Neuronal stem cell (in vitro differentiated cells): ENCODE data around the gene FER1L5.

ENCODE experiments used
- DNase-seq: peaks from one replicate; pipeline ENCODE4 v3.0.0-alpha.2; 2013; ENCODE audit warnings: low spot score
- H2AFZ ChIP-seq: one replicate; pipeline ENCODE4 v1.6.1; 2013; ENCODE audit warnings: mild to moderate bottlenecking, low read length, inconsistent platforms
- H2AK5ac ChIP-seq: 2 replicates; pipeline ENCODE4 v1.6.1; 2013; ENCODE audit warnings: low read depth, mild to moderate bottlenecking, inconsistent platforms, low read length, moderate library complexity, mixed read lengths
- H2BK120ac ChIP-seq: 2 replicates; pipeline ENCODE4 v1.6.1; 2013; ENCODE audit warnings: low read depth, mild to moderate bottlenecking, inconsistent platforms, low read length, moderate library complexity, mixed read lengths
- H2BK12ac ChIP-seq: one replicate; pipeline ENCODE4 v1.6.1; 2013; ENCODE audit warnings: low read length, inconsistent platforms
- H2BK15ac ChIP-seq: 2 replicates; pipeline ENCODE4 v1.6.1; 2013; ENCODE audit warnings: mild to moderate bottlenecking, low read length, inconsistent platforms, mixed read lengths
- H2BK5ac ChIP-seq: one replicate; pipeline ENCODE4 v1.6.1; 2013; ENCODE audit warnings: inconsistent platforms, mild to moderate bottlenecking, low read length, moderate library complexity
- H3K14ac ChIP-seq: one replicate; pipeline ENCODE4 v1.6.1; 2013; ENCODE audit warnings: low read length, inconsistent platforms
- H3K18ac ChIP-seq: 2 replicates; pipeline ENCODE4 v1.6.1; 2013; ENCODE audit warnings: low read length, inconsistent platforms
- H3K23ac ChIP-seq: 2 replicates; pipeline ENCODE4 v1.6.1; 2013; ENCODE audit warnings: low read depth, mild to moderate bottlenecking, mixed read lengths, low read length, inconsistent platforms; ENCODE audit not compliant: poor library complexity
- H3K27ac ChIP-seq: replicated peaks from 3 replicates; pipeline ENCODE4 v1.5.1; 2013; ENCODE audit warnings: low read length, inconsistent platforms
- H3K27me3 ChIP-seq, 3 experiments: 2 replicates each; pipeline ENCODE4 v1.6.1; 2013; ENCODE audit warnings: low read length in 3 of 3, mild to moderate bottlenecking in 2 of 3, inconsistent platforms in 1 of 3, low read depth in 1 of 3, mixed read lengths in 1 of 3, moderate library complexity in 1 of 3; ENCODE audit not compliant: control insufficient read depth in 3 of 3, insufficient read depth in 3 of 3
- H3K36me3 ChIP-seq, 2 donors: replicated peaks in 1 of 2; 2 replicates each; pipeline ENCODE4 v1.6.1; 2013; ENCODE audit warnings: low read length in 2 of 2; ENCODE audit not compliant: control insufficient read depth in 2 of 2, insufficient read depth in 2 of 2
- H3K4ac ChIP-seq: 2 replicates; pipeline ENCODE4 v1.6.1; 2013; ENCODE audit warnings: inconsistent platforms, mild to moderate bottlenecking, low read length, moderate library complexity
- H3K4me1 ChIP-seq, 2 donors: 1 replicate in 1 of 2; 2 replicates in 1 of 2; pipeline ENCODE4 v1.6.1; 2013; ENCODE audit warnings: low read length in 2 of 2, low read depth in 1 of 2; ENCODE audit not compliant: control insufficient read depth in 2 of 2, insufficient read depth in 1 of 2
- H3K4me2 ChIP-seq: one replicate; pipeline ENCODE4 v1.6.1; 2013; ENCODE audit warnings: mild to moderate bottlenecking, low read length, inconsistent platforms; ENCODE audit not compliant: insufficient read depth, poor library complexity, severe bottlenecking
- H3K4me3 ChIP-seq, 2 donors: 2 replicates each; pipeline ENCODE4 v1.5.1; 2013; ENCODE audit warnings: low read length in 2 of 2, mild to moderate bottlenecking in 2 of 2, inconsistent platforms in 1 of 2, moderate library complexity in 1 of 2
- H3K79me1 ChIP-seq: one replicate; pipeline ENCODE4 v1.6.1; 2013; ENCODE audit warnings: low read depth, mild to moderate bottlenecking, inconsistent platforms, low read length, moderate library complexity
- H3K9ac ChIP-seq: one replicate; pipeline ENCODE4 v1.6.1; 2013; ENCODE audit warnings: mild to moderate bottlenecking, low read depth, low read length, inconsistent platforms; ENCODE audit not compliant: poor library complexity
- H3K9me3 ChIP-seq, 2 donors: replicated peaks in 1 of 2; 2 replicates each; pipeline versions ENCODE3 to v1.6.1; 2013; ENCODE audit warnings: low read length in 2 of 2, mild to moderate bottlenecking in 2 of 2, inconsistent platforms in 1 of 2, low read depth in 1 of 2, mixed read lengths in 1 of 2, moderate library complexity in 1 of 2; ENCODE audit not compliant: control insufficient read depth in 2 of 2, insufficient read depth in 1 of 2
- H4K8ac ChIP-seq: one replicate; pipeline ENCODE4 v1.6.1; 2013; ENCODE audit warnings: low read depth, mild to moderate bottlenecking, inconsistent platforms, low read length, moderate library complexity
- H4K91ac ChIP-seq: one replicate; pipeline ENCODE4 v1.6.1; 2013; ENCODE audit warnings: low read length, low read depth, mild to moderate bottlenecking, inconsistent platforms; ENCODE audit not compliant: poor library complexity
- WGBS, 2 donors: extraction: QIAGEN DNeasy Blood & Tissue Kit; methylation state at CpG; one replicate each; pipeline ENCODE4 v1.1.7; 2013; ENCODE audit warnings: missing lambda C conversion rate in 2 of 2, mixed read lengths in 1 of 2; ENCODE audit not compliant: insufficient read length in 2 of 2, insufficient replicate concordance in 1 of 2; ENCODE audit errors: extremely low coverage in 2 of 2; 5-methylcytosine and 5-hydroxymethylcytosine counted together

Gene FER1L5

DNA sequence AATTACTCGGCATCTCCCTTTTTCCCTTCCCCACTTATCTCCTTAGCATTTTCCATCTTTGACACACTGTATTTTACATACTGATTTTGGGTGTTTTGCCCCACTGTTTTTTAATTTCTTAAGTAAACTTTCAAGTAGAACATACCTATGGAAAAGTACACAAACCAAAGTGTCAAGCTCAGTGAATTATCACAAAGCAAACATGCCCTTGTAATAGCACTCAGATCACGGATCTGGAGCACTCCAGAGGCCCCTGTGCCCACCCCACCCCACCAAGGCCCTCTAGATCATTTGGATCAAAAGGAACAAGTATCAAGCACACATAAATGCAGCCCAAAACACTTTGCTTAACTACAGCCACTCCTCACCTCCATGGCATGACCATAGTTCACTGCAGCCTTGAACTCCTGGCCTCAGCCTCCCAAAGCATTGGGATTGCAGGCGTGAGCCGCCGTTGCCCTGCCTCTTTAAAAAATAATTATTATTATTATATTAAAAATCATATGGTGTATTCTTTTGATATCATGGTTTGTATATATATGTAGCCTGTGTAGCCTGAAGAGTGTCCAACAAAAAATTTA lies 38.1 kb downstream of the FER1L5 start:
- H3K14ac ChIP-seq: no peak overlapping the region
- no peak overlapping the region for H2BK12ac ChIP-seq
- no peak overlapping the region for H4K8ac ChIP-seq
- no peak for DNase-seq
- H3K9me3 ChIP-seq: no peaks in the 10 kb centered on the region
- H3K36me3 ChIP-seq: no peaks in the 10 kb centered on the region
- H3K79me1 ChIP-seq: no peaks in the 10 kb centered on the region
- peaks cover 4 to 7% of the 10 kb centered on the region in 2 donors for H3K4me1 ChIP-seq
- no peak overlapping the region for H3K27ac ChIP-seq
- H2BK15ac ChIP-seq: no peak overlapping the region
- no peak overlapping the region for H3K4ac ChIP-seq
- WGBS, 2 donors: no CpG with 5 or more reads among the region's 5 CpGs
- H3K23ac ChIP-seq: no peak overlapping the region
- no peak overlapping the region for H3K4me2 ChIP-seq
- H2AFZ ChIP-seq: no peak overlapping the region
- peaks cover 0 to 6% (median 0%) of the 10 kb centered on the region in 3 experiments for H3K27me3 ChIP-seq
- no peak overlapping the region for H2AK5ac ChIP-seq
- H2BK5ac ChIP-seq: no peak overlapping the region
- no peak overlapping the region for H3K18ac ChIP-seq
- no peak overlapping the region for H4K91ac ChIP-seq
- no peak overlapping the region for H2BK120ac ChIP-seq
- H3K9ac ChIP-seq: no peak overlapping the region
- no peak overlapping the region for H3K4me3 ChIP-seq

DNA sequence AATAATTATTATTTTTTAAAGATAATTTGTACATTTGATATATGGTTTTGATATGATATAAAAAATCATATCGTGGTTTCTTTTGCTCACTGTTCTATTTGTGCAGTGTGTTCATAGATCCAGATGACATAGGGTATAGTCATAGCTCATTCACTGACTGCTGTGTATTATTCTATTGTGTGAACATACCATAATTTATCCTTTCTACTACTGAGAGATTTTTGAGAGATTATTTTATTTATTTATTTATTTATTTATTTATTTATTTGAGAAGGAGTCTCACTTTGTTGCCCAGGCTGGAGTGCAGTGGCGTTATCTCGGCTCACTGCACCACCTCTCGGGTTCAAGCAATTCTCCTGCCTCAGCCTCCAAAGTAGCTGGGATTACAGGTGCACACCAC lies 39.0 kb downstream of the FER1L5 start:
- Histone ChIP-seq H3K4me3 (no peak overlapping the region), H3K27me3 (peaks cover 0 to 6% (median 0%) of the 10 kb centered on the region in 3 experiments), H2AK5ac (no peak overlapping the region), H2AFZ (no peak overlapping the region), H3K9ac (no peak overlapping the region), H3K18ac (no peak overlapping the region), H2BK5ac (no peak overlapping the region), H3K4me1 (peaks cover 4 to 10% of the 10 kb centered on the region in 2 donors), H3K36me3 (no peaks in the 10 kb centered on the region), H4K91ac (no peak overlapping the region), H2BK120ac (no peak overlapping the region), H3K4ac (no peak overlapping the region), H3K23ac (no peak overlapping the region), H2BK12ac (no peak overlapping the region), H2BK15ac (no peak overlapping the region), H3K27ac (no peak overlapping the region), H3K4me2 (no peak overlapping the region), H3K79me1 (no peaks in the 10 kb centered on the region), H3K14ac (no peak overlapping the region), H3K9me3 (no peaks in the 10 kb centered on the region), H4K8ac (no peak overlapping the region)
- no CpG with 5 or more reads among the region's 4 CpGs for WGBS, 2 donors
- DNase-seq: no peak

DNA sequence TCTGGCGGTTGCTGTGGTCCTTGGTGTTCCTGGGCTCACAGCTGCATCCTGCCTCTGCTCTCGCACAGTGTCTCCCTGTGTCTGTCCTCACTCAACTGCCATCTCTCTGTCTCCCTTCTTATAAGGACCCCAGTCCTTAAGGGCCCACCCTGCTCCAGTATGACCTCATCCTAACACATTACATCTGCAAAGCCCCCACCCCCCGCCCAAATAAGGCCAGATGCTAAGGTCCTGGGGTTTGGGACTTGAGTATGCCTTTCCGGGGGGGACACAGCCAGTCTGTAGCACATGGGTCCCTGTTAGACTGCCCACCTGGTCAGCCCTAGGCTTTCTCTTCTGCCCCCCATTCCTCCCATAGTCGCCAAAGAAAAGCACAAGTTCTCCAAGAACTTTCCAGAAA lies 40.7 kb downstream of the FER1L5 start:
- Histone ChIP-seq H4K8ac (peak overlapping the region; percentile 23), H2BK5ac (no peak overlapping the region), H3K27ac (no peak overlapping the region), H2AK5ac (peak overlapping the region; percentile 2), H2BK15ac (no peak overlapping the region), H2AFZ (no peak overlapping the region), H3K14ac (no peak overlapping the region), H3K9ac (no peak overlapping the region), H3K9me3 (no peaks in the 10 kb centered on the region), H3K18ac (no peak overlapping the region), H3K23ac (no peak overlapping the region), H3K4me3 (no peak overlapping the region), H3K4me1 (peaks cover 4 to 14% of the 10 kb centered on the region in 2 donors), H4K91ac (no peak overlapping the region), H2BK120ac (no peak overlapping the region), H2BK12ac (no peak overlapping the region), H3K27me3 (peaks cover 0 to 6% (median 0%) of the 10 kb centered on the region in 3 experiments), H3K4me2 (no peak overlapping the region), H3K36me3 (no peaks in the 10 kb centered on the region), H3K4ac (no peak overlapping the region), H3K79me1 (no peaks in the 10 kb centered on the region)
- no peak for DNase-seq
- WGBS, 2 donors: no CpG with 5 or more reads among the region's 5 CpGs

DNA sequence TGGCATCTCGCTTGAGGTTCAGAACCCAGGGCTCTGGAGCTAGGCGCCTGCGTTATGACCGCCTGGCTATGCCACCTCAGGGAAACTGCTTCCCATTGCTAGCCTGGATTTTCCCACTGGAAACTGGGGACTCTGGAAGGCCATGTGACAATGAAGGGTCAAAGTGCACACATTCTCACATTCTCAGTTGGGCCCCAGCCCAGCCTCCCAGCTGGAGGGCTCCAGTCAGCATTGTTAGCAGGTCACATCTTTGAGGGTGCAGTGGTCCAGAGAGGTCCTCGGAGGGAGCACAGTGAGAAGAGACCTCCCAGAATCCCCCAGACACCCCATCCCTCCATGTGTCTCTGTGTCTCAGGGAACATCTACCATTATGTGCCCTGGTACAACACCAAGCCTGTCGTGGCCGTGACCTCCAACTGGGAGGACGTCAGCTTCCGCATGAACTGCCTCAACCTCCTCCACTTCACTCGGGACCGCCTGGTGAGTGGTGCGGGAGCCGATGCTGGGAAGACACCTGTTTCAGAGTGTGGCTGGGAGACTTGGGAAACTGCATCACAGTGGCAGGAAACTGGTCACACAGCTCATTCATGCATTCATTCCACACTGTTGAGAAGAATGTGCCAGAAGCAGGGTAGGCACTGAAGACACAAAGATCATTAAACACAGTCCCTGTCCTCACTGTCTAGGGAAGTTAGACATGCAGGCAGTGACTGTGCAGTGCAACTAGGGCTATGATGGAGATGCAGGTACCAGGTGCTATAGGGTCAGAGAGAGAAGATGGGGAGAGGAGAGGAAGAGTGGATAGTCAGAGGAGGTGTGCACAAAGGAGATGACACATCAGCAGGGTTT lies 41.6 kb downstream of the FER1L5 start:
- H3K36me3 ChIP-seq: no peaks in the 10 kb centered on the region
- H2BK5ac ChIP-seq: no peak overlapping the region
- no peaks in the 10 kb centered on the region for H3K79me1 ChIP-seq
- H3K9ac ChIP-seq: peak overlapping the region; percentile 7
- no peak overlapping the region for H3K4me2 ChIP-seq
- H4K91ac ChIP-seq: no peak overlapping the region
- H3K27ac ChIP-seq: no peak overlapping the region
- no peak overlapping the region for H3K4ac ChIP-seq
- H2AFZ ChIP-seq: no peak overlapping the region
- H3K4me3 ChIP-seq: no peak overlapping the region
- no peak overlapping the region for H3K18ac ChIP-seq
- no peak for DNase-seq
- H4K8ac ChIP-seq: no peak overlapping the region
- no peak overlapping the region for H2BK12ac ChIP-seq
- H3K14ac ChIP-seq: no peak overlapping the region
- H3K23ac ChIP-seq: no peak overlapping the region
- H2AK5ac ChIP-seq: no peak overlapping the region
- H2BK15ac ChIP-seq: no peak overlapping the region
- peaks cover 0 to 6% (median 0%) of the 10 kb centered on the region in 3 experiments for H3K27me3 ChIP-seq
- no peak overlapping the region for H2BK120ac ChIP-seq
- no peaks in the 10 kb centered on the region for H3K9me3 ChIP-seq
- H3K4me1 ChIP-seq: peaks cover 4 to 14% of the 10 kb centered on the region in 2 donors
- no CpG with 5 or more reads among the region's 13 CpGs for WGBS, 2 donors
